SK-N-SH (cell line): ENCODE results near the gene TRPC3. TPM values are rescaled to one million over a fixed set of nuclear protein-coding genes. Genes with fewer than 3 reads are reported as not detected.
A peak's percentile ranks its signal among the peaks of the same experiment; 100 is the strongest.

ENCODE experiments used
- CTCF ChIA-PET: fragments of 300-600, 350-600 bp; formaldehyde crosslinking; extraction: SDS; loops from one replicate; lab custom pipeline; 2021; lab: Yijun Ruan, JAX
- POLR2A ChIA-PET: fragments of 350-600 bp; sonication (Branson Sonifier 250); formaldehyde crosslinking; extraction: SDS; loops from one replicate; lab custom pipeline; 2020; ENCODE audit warnings: antibody characterized with exemption, inconsistent platforms; lab: Yijun Ruan, JAX
- DNase-seq: peaks from one replicate; pipeline ENCODE4 v3.0.0; 2012
- H2AFZ ChIP-seq: fragments of 200-600 bp; sonication (generic); 2 replicates; pipeline ENCODE4 v1.8.1; 2016; ENCODE audit warnings: antibody characterized with exemption, mild to moderate bottlenecking, low read depth
- H3F3A ChIP-seq: fragments of 200-600 bp; sonication (generic); replicated peaks from 2 replicates; pipeline ENCODE3; 2016; ENCODE audit warnings: antibody characterized with exemption, mild to moderate bottlenecking; ENCODE audit not compliant: insufficient read depth
- H3K27ac ChIP-seq, 2 experiments: fragments of 200-500 bp in 1 of 2; fragments of 200-600 bp in 1 of 2; sonication (Bioruptor generic) in 1 of 2; sonication (generic), shearing (Covaris generic) in 1 of 2; 2 replicates each; pipeline versions ENCODE4 v1.5.1 to v1.6.1; 2014 to 2016; ENCODE audit warnings: low read depth in 2 of 2, inconsistent platforms in 1 of 2, low read length in 1 of 2, mild to moderate bottlenecking in 1 of 2, mixed read lengths in 1 of 2
- H3K27me3 ChIP-seq: fragments of 200-600 bp; sonication (generic), shearing (Covaris generic); 2 replicates; pipeline ENCODE4 v1.6.1; 2016; ENCODE audit warnings: mixed run types; ENCODE audit not compliant: insufficient read depth
- H3K36me3 ChIP-seq, 2 experiments: fragments of 200-500 bp in 1 of 2; fragments of 200-600 bp in 1 of 2; sonication (Bioruptor generic) in 1 of 2; sonication (generic) in 1 of 2; replicated peaks in 1 of 2; 2 replicates each; pipeline versions ENCODE3 to v1.5.1; 2014 to 2016; ENCODE audit warnings: low read length in 1 of 2, mild to moderate bottlenecking in 1 of 2; ENCODE audit not compliant: insufficient read depth in 2 of 2, control insufficient read depth in 1 of 2
- H3K4me1 ChIP-seq, 2 experiments: fragments of 200-500 bp in 1 of 2; fragments of 200-600 bp in 1 of 2; sonication (Bioruptor generic) in 1 of 2; sonication (generic), shearing (Covaris generic) in 1 of 2; 2 replicates each; pipeline versions ENCODE4 v1.5.1 to v1.6.1; 2014 to 2016; ENCODE audit warnings: low read depth in 1 of 2, low read length in 1 of 2, mixed run types in 1 of 2; ENCODE audit not compliant: insufficient read depth in 2 of 2, control insufficient read depth in 1 of 2
- H3K4me2 ChIP-seq: fragments of 200-600 bp; sonication (generic), shearing (Covaris generic); 2 replicates; pipeline ENCODE4 v1.6.1; 2017; ENCODE audit warnings: mixed run types
- H3K4me3 ChIP-seq, 2 experiments: fragments of 200-500 bp in 1 of 2; fragments of 200-600 bp in 1 of 2; sonication (Bioruptor generic) in 1 of 2; sonication (generic), shearing (Covaris generic) in 1 of 2; 2 replicates each; pipeline versions ENCODE4 v1.5.1 to v1.8.1; 2014 to 2016; ENCODE audit warnings: low read depth in 2 of 2, inconsistent platforms in 1 of 2, low read length in 1 of 2, mild to moderate bottlenecking in 1 of 2, mixed read lengths in 1 of 2, moderate library complexity in 1 of 2
- H3K79me2 ChIP-seq: fragments of 200-600 bp; sonication (generic); 2 replicates; pipeline ENCODE4 v1.8.1; 2017; ENCODE audit warnings: mild to moderate bottlenecking; ENCODE audit not compliant: insufficient read depth
- H3K9ac ChIP-seq: fragments of 200-600 bp; sonication (generic); 2 replicates; pipeline ENCODE4 v1.6.1; 2017; ENCODE audit warnings: mixed run types
- H3K9me2 ChIP-seq: fragments of 200-600 bp; sonication (generic); 2 replicates; pipeline ENCODE4 v1.6.1; 2017; ENCODE audit warnings: mixed run types
- H3K9me3 ChIP-seq: fragments of 200-600 bp; sonication (generic); 2 replicates; pipeline ENCODE4 v1.6.1; 2017; ENCODE audit warnings: mixed run types, mild to moderate bottlenecking, moderate library complexity
- H4K20me1 ChIP-seq: fragments of 200-600 bp; sonication (generic); 2 replicates; pipeline ENCODE4 v1.6.1; 2017; ENCODE audit warnings: mild to moderate bottlenecking, mixed run types; ENCODE audit not compliant: insufficient read depth
- CHD2 ChIP-seq: fragments of 150-350 bp; IDR thresholded peaks from 2 replicates; pipeline ENCODE4 v1.6.1; 2018; ENCODE audit warnings: low read length; ENCODE audit not compliant: partially characterized antibody
- EP300 ChIP-seq, 2 experiments: IDR thresholded peaks; 2 replicates each; pipeline versions ENCODE4 v1.4.0 to v1.6.1; 2012; ENCODE audit warnings: borderline replicate concordance in 1 of 2, low read depth in 1 of 2, low read length in 1 of 2
- EZH2phosphoT487 ChIP-seq: fragments of 200-600 bp; sonication (generic); IDR thresholded peaks from 2 replicates; pipeline ENCODE4 v1.6.1; 2017; ENCODE audit warnings: low read depth, mixed run types, mild to moderate bottlenecking, antibody characterized with exemption, moderate library complexity, borderline replicate concordance
- FOSL2 ChIP-seq: IDR thresholded peaks from 2 replicates; pipeline ENCODE4 v1.4.0; 2012; ENCODE audit warnings: low read depth, mild to moderate bottlenecking, moderate library complexity, borderline replicate concordance
- FOXJ3 ChIP-seq: sonication (generic); formaldehyde crosslinking; IDR thresholded peaks from 2 replicates; pipeline ENCODE4 v1.5.1; 2020; ENCODE audit warnings: mild to moderate bottlenecking, missing genetic modification reagents
- GABPA ChIP-seq: IDR thresholded peaks from 2 replicates; pipeline ENCODE4 v1.4.0; 2012; ENCODE audit warnings: low read depth, mild to moderate bottlenecking
- JUND ChIP-seq: IDR thresholded peaks from 2 replicates; pipeline ENCODE4 v1.4.0; 2012
- MEF2A ChIP-seq: IDR thresholded peaks from 2 replicates; pipeline ENCODE4 v1.4.0; 2012; ENCODE audit warnings: low read depth, borderline replicate concordance
- NFIC ChIP-seq: IDR thresholded peaks from 2 replicates; pipeline ENCODE4 v1.4.0; 2012; ENCODE audit warnings: borderline replicate concordance
- POLR2AphosphoS5 ChIP-seq: IDR thresholded peaks from 2 replicates; pipeline ENCODE4 v1.6.1; 2012; ENCODE audit warnings: low read depth, low read length
- RCOR1 ChIP-seq: fragments of 150-350 bp; IDR thresholded peaks from 2 replicates; pipeline ENCODE4 v1.6.1; 2017; ENCODE audit warnings: antibody characterized with exemption, low read length
- TCF12 ChIP-seq: IDR thresholded peaks from 2 replicates; pipeline ENCODE4 v1.4.0; 2012
- WGBS: methylation state at CpG from one replicate; pipeline ENCODE4 v1.1.6; 2017; ENCODE audit warnings: low lambda C conversion rate; 5-methylcytosine and 5-hydroxymethylcytosine counted together
- polyA plus RNA-seq, 3 experiments: library from polyadenylated mRNA; depleted of rRNA; stranded (reverse); fragments of >200 nt; gene quantifications; 2 replicates each; pipeline ENCODE4 v1.2.3, GENCODE V29; 2012
- TF ChIP-seq, protein P1 (sequence below): fragments of 200-600 bp; sonication (generic); IDR thresholded peaks from 2 replicates; pipeline ENCODE4 v1.6.1; 2017; ENCODE audit warnings: antibody characterized with exemption, mild to moderate bottlenecking, moderate library complexity
- TF ChIP-seq, protein P2 (sequence below): fragments of 150-350 bp; IDR thresholded peaks from 2 replicates; pipeline ENCODE4 v1.6.1; 2016; ENCODE audit warnings: mild to moderate bottlenecking, low read depth, low read length
- TF ChIP-seq, protein P3 (sequence below): IDR thresholded peaks from 2 replicates; pipeline ENCODE4; 2012

Gene TRPC3
- polyA plus RNA-seq, 1 of the 3 experiments (the other 2 are of a cell fraction), result not detected

DNA sequence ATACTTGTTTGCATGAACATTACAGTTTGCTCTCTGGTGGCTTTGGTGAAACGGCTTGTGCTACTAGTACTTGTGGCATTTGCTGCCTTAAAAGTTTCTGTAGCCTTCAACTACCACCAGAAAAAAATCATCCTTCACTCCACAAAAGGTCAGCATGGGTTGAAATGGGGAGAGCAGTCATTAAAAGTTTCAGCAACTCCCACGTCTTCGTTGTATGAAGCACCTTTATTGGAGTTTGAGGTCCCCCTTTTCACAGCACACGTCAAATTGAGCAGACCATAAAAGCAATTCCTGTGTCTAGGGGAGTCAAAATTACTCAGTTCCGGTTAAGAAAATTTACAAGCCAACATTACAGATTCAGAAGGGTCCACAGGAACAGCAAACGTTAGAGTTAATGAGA, 105.2 kb downstream of the TRPC3 start:
- H3K79me2 ChIP-seq, result no peaks in the 10 kb centered on the region
- no peaks in the 10 kb centered on the region for H3K27me3 ChIP-seq
- H3K27ac ChIP-seq, result no peak overlapping the region
- peaks cover 51 to 64% of the 10 kb centered on the region in 2 experiments for H3K36me3 ChIP-seq
- H3K4me3 ChIP-seq, result no peak overlapping the region
- peaks cover 9% of the 10 kb centered on the region for H3F3A ChIP-seq
- ChIA-PET CTCF (no interaction called here), POLR2A (no interaction called here)
- no peaks in the 10 kb centered on the region for H3K9me2 ChIP-seq
- no peaks in the 10 kb centered on the region for H3K4me1 ChIP-seq
- no peaks in the 10 kb centered on the region for H4K20me1 ChIP-seq
- no peak overlapping the region for H2AFZ ChIP-seq
- H3K4me2 ChIP-seq, result no peak overlapping the region
- WGBS, result 93% methylated on average over 6 of the region's 6 CpGs
- no peak overlapping the region for H3K9ac ChIP-seq
- no peaks in the 10 kb centered on the region for H3K9me3 ChIP-seq
- no peak for TF ChIP-seq MEF2A
- no peak for TF ChIP-seq FOXJ3 (CRISPR knock-in tag)
- TF ChIP-seq TCF12, result no peak
- TF ChIP-seq EZH2phosphoT487, result no peak
- no peak for TF ChIP-seq GABPA
- TF ChIP-seq NFIC, result no peak
- TF ChIP-seq CHD2, result no peak
- no peak for DNase-seq

DNA sequence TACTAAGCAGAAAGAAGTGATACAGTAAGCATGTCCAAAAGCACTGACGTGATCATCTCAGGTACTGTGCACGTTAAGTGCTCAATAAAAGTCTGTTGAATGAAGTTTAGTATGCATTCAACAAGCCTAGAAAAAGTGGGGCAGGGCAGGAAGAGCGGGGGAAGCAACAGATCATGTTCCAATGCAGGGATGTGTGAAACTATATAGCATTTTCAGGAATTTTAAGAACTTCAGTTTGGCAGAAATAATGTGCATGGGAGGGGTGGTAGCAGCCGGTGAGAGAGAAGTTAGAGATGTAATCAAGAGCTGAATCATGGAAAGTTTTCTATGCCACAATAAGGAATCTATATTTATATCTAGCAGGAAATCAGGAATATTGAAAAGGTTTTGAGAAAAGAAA, 109.0 kb downstream of the TRPC3 start:
- Histone ChIP-seq H2AFZ (peak overlapping the region; percentile 44; the same call in 1 of the 2 replicates), H3K36me3 (peaks cover 50 to 74% of the 10 kb centered on the region in 2 experiments), H3K9me2 (no peaks in the 10 kb centered on the region), H3K79me2 (no peaks in the 10 kb centered on the region), H3K27me3 (no peaks in the 10 kb centered on the region), H3K4me1 (no peaks in the 10 kb centered on the region), H3K27ac (peak overlapping the region in 1 of 2 experiments; percentile 52; a peak in 3 of 4 replicates), H3K9ac (no peak overlapping the region)
- POLR2A ChIA-PET, result interaction anchor here (1.1 kb wide), 1 partner anchor 41 kb away, joined by 3 read pairs; the partner anchor contains the start of gene EXOSC9
- peak in 1 of 2 experiments; percentile 9; a peak in 1 of 4 replicates for TF ChIP-seq EP300 (IDR thresholded peaks at IDR 0.05; ENCODE audit: borderline replicate concordance in 1 of 2, low read depth in 1 of 2, low read length in 1 of 2)
- TF ChIP-seq RCOR1, result no peak
- no peak for TF ChIP-seq POLR2AphosphoS5
- TF ChIP-seq, protein P1, sequence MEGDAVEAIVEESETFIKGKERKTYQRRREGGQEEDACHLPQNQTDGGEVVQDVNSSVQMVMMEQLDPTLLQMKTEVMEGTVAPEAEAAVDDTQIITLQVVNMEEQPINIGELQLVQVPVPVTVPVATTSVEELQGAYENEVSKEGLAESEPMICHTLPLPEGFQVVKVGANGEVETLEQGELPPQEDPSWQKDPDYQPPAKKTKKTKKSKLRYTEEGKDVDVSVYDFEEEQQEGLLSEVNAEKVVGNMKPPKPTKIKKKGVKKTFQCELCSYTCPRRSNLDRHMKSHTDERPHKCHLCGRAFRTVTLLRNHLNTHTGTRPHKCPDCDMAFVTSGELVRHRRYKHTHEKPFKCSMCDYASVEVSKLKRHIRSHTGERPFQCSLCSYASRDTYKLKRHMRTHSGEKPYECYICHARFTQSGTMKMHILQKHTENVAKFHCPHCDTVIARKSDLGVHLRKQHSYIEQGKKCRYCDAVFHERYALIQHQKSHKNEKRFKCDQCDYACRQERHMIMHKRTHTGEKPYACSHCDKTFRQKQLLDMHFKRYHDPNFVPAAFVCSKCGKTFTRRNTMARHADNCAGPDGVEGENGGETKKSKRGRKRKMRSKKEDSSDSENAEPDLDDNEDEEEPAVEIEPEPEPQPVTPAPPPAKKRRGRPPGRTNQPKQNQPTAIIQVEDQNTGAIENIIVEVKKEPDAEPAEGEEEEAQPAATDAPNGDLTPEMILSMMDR, result no peak
- TF ChIP-seq NFIC, result peak; percentile 29; the same call in 1 of the 2 replicates
- peak; percentile 36; the same call in 1 of the 2 replicates for TF ChIP-seq MEF2A
- TF ChIP-seq, protein P2, sequence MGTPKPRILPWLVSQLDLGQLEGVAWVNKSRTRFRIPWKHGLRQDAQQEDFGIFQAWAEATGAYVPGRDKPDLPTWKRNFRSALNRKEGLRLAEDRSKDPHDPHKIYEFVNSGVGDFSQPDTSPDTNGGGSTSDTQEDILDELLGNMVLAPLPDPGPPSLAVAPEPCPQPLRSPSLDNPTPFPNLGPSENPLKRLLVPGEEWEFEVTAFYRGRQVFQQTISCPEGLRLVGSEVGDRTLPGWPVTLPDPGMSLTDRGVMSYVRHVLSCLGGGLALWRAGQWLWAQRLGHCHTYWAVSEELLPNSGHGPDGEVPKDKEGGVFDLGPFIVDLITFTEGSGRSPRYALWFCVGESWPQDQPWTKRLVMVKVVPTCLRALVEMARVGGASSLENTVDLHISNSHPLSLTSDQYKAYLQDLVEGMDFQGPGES, result no peak
- TF ChIP-seq JUND, result no peak
- no peak for TF ChIP-seq TCF12
- TF ChIP-seq, protein P3, sequence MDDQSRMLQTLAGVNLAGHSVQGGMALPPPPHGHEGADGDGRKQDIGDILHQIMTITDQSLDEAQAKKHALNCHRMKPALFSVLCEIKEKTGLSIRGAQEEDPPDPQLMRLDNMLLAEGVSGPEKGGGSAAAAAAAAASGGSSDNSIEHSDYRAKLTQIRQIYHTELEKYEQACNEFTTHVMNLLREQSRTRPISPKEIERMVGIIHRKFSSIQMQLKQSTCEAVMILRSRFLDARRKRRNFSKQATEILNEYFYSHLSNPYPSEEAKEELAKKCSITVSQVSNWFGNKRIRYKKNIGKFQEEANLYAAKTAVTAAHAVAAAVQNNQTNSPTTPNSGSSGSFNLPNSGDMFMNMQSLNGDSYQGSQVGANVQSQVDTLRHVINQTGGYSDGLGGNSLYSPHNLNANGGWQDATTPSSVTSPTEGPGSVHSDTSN, result 0 out of 2 replicates have a peak, but pooled peaks have one; percentile 4
- 0 out of 2 replicates have a peak, but pooled peaks have one; percentile 9 for TF ChIP-seq FOSL2
- TF ChIP-seq, all 33 proteins: peak for 5
- WGBS, result 70% methylated on average over 4 of the region's 4 CpGs
- peaks cover 9% of the 10 kb centered on the region for H3F3A ChIP-seq
- H3K4me3 ChIP-seq, result no peak overlapping the region
- no peaks in the 10 kb centered on the region for H3K9me3 ChIP-seq
- H4K20me1 ChIP-seq, result no peaks in the 10 kb centered on the region
- 0 out of 2 replicates have a peak overlapping the region, but pooled peaks have one; percentile 1 for H3K4me2 ChIP-seq
- CTCF ChIA-PET, result no interaction called here
- no peak for DNase-seq
